Right lobe of liver (tissue), 6 donors: ENCODE results near the gene ARHGEF11. TPM values are rescaled to one million over a fixed set of nuclear protein-coding genes. Genes with fewer than 3 reads are reported as not detected.

Experiments
- ATAC-seq, 4 donors: fragments of 200-7000 bp; cut with Tn5 transposase; one replicate each; pipeline ENCODE4 v1.9.1; 2020; ENCODE audit warnings: mild to moderate bottlenecking in 4 of 4, moderate library complexity in 4 of 4
- DNase-seq, 3 donors: peaks; one replicate each; pipeline ENCODE4 v3.0.0-alpha.2; 2020
- H3K27ac ChIP-seq, 3 donors: fragments of 200-600 bp; one replicate each; pipeline ENCODE4 v1.8.0; 2022
- H3K27me3 ChIP-seq, 2 donors: fragments of 200-600 bp; one replicate each; pipeline ENCODE4 v1.8.0; 2022
- H3K36me3 ChIP-seq, 4 donors: fragments of 200-600 bp; sonication (generic) in 1 of 4; one replicate each; pipeline versions ENCODE4 v1.5.1 to v1.8.0; 2017 to 2022; ENCODE audit warnings: control low read depth in 1 of 4
- H3K4me1 ChIP-seq, 4 donors: fragments of 200-600 bp; sonication (generic) in 1 of 4; one replicate each; pipeline versions ENCODE4 v1.5.1 to v1.8.0; 2017 to 2022; ENCODE audit warnings: control low read depth in 1 of 4
- H3K4me3 ChIP-seq, 3 donors: fragments of 200-600 bp; one replicate each; pipeline ENCODE4 v1.8.0; 2022
- H3K9me3 ChIP-seq, 4 donors: fragments of 200-600 bp; sonication (generic) in 1 of 4; one replicate each; pipeline versions ENCODE4 v1.5.1 to v1.8.0; 2017 to 2022; ENCODE audit warnings: control low read depth in 1 of 4
- POLR2A ChIP-seq: fragments of 450-650 bp; IDR thresholded peaks from one replicate; pipeline ENCODE4 v1.6.1; 2017; ENCODE audit warnings: antibody characterized with exemption, mild to moderate bottlenecking
- WGBS: methylation state at CpG from one replicate; pipeline ENCODE4 v1.1.6; 2018; ENCODE audit warnings: low coverage, low lambda C conversion rate; ENCODE audit not compliant: insufficient coverage; ENCODE audit errors: missing lambda C conversion rate; 5-methylcytosine and 5-hydroxymethylcytosine counted together
- intact Hi-C, 2 donors: fragments of 100-400 bp; cut with DNase I; formaldehyde crosslinking; loops; one replicate each; pipeline versions ENCODE4 v1.11.2 to v1.14.1; 2022
- total RNA-seq, 6 experiments: library from RNA; depleted of rRNA in 2 of 6; stranded (reverse); fragments of >200 nt in 2 of 6; fragmentation: NEBNext Ultra II Directional in 3 of 6; extraction: Animal tissue kit (Norgen Biotek cat#: 25700) in 3 of 6; gene quantifications; one replicate each; pipeline versions ENCODE4 v1.1.0 to v1.2.4, GENCODE V29; 2016 to 2023
- TF ChIP-seq, protein P1 (sequence below), 4 donors: fragments of 200-600 bp in 3 of 4; fragments of 450-650 bp in 1 of 4; IDR thresholded peaks; one replicate each; pipeline versions ENCODE4 v1.5.1 to v1.8.0; 2016 to 2022; ENCODE audit warnings: antibody characterized with exemption in 4 of 4, mild to moderate bottlenecking in 2 of 4
- donor health status: DM: no; HTN: yes; CAD: no.
- donor health status: DM: no; HTN: no; CAD: no.
- donor health status: DM: no; HTN: no; CAD: no.
- donor health status: DM: no; HTN: yes; CAD: no.
- donor health status: DM: no; HTN: yes; CAD: no.

The ARHGEF11 gene
- total RNA-seq, 6 experiments from 2014 or later = 10.5 to 18.7 (median 12.8) TPM

DNA sequence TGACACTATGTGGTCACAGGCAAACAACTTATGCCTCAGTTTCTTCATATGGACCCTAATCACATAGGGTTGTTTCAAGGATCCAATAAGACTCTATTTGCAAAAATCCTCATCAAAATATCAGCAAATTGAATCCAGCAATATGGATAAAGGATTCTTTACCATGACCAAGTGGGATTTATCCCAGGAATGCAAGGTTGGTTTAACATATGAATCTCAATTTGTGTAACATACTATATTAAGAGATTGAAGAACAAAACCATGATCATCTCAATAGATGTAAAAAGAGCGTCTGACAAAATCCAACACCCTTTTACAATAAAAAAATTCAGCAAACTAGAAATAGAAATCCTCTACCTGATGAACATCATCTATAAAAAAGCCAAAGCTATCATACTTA, 23.9 kb downstream of the ARHGEF11 start:
- TF ChIP-seq POLR2A = no peak
- TF ChIP-seq, protein P1, sequence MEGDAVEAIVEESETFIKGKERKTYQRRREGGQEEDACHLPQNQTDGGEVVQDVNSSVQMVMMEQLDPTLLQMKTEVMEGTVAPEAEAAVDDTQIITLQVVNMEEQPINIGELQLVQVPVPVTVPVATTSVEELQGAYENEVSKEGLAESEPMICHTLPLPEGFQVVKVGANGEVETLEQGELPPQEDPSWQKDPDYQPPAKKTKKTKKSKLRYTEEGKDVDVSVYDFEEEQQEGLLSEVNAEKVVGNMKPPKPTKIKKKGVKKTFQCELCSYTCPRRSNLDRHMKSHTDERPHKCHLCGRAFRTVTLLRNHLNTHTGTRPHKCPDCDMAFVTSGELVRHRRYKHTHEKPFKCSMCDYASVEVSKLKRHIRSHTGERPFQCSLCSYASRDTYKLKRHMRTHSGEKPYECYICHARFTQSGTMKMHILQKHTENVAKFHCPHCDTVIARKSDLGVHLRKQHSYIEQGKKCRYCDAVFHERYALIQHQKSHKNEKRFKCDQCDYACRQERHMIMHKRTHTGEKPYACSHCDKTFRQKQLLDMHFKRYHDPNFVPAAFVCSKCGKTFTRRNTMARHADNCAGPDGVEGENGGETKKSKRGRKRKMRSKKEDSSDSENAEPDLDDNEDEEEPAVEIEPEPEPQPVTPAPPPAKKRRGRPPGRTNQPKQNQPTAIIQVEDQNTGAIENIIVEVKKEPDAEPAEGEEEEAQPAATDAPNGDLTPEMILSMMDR (IDR thresholded peaks at IDR 0.05) = no peak
- Histone ChIP-seq H3K4me3 (no peak overlapping the region), H3K4me1 (peaks cover 0 to 3% (median 0%) of the 10 kb centered on the region in 4 donors), H3K27me3 (no peaks in the 10 kb centered on the region), H3K9me3 (peaks cover 0 to 9% (median 4%) of the 10 kb centered on the region in 4 donors), H3K27ac (no peak overlapping the region), H3K36me3 (no peaks in the 10 kb centered on the region)
- intact Hi-C loops = no loop called here
- DNase-seq (no peak), ATAC-seq (no peak)
- WGBS = no CpG with 5 or more reads among the region's 1 CpG

DNA sequence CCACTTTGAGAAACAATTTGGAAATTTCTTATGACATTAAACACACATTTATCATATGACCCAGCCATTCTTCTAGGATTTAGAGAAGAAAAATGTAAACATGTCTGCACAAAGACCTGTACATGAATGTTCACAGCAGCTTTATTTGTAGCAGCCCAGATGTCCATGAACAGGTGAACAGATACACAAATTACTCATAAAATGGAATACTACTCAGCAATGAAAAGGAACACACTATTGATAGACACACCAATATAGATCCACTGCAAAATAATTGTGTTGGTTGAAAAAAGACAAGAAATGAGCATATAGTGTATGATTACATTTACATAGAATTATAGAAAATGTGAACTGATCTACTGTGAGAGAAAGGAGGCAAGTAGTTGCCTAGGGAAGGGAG, 26.1 kb downstream of the ARHGEF11 start:
- Histone ChIP-seq H3K9me3 (peaks cover 0 to 9% (median 4%) of the 10 kb centered on the region in 4 donors), H3K4me3 (no peak overlapping the region), H3K27ac (no peak overlapping the region), H3K36me3 (no peaks in the 10 kb centered on the region), H3K4me1 (no peaks in the 10 kb centered on the region), H3K27me3 (no peaks in the 10 kb centered on the region)
- TF ChIP-seq, protein P1 (IDR thresholded peaks at IDR 0.05) = no peak
- TF ChIP-seq POLR2A = no peak
- ATAC-seq (no peak), DNase-seq (no peak)
- intact Hi-C loops = no loop called here

DNA sequence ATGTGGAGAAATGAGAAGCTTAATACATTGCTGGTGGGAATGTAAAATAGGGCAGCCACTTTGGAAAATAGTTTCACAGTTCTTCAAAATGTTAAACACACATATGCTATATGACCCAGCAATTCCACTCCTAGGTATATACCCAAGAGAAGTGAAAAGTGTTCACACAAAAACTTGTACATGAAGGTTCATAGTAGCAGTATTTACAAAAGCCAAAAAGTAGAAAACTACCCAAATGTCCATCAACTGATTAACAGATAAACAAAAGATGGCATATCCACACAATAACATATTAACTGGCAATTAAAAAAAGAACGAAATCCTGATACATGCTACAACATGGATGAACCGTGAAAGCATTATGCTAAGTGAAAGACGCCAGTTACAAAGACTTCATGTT, 33.7 kb downstream of the ARHGEF11 start:
- H3K27me3 ChIP-seq = no peaks in the 10 kb centered on the region
- H3K36me3 ChIP-seq = no peaks in the 10 kb centered on the region
- intact Hi-C loops = no loop called here
- H3K9me3 ChIP-seq = no peaks in the 10 kb centered on the region
- peaks cover 0 to 4% (median 0%) of the 10 kb centered on the region in 4 donors for H3K4me1 ChIP-seq
- no peak overlapping the region for H3K27ac ChIP-seq
- no peak for DNase-seq
- no peak for ATAC-seq
- H3K4me3 ChIP-seq = no peak overlapping the region
- no peak for TF ChIP-seq POLR2A
- TF ChIP-seq, protein P1 (IDR thresholded peaks at IDR 0.05) = no peak
- 90% methylated on average over 3 of the region's 3 CpGs for WGBS

DNA sequence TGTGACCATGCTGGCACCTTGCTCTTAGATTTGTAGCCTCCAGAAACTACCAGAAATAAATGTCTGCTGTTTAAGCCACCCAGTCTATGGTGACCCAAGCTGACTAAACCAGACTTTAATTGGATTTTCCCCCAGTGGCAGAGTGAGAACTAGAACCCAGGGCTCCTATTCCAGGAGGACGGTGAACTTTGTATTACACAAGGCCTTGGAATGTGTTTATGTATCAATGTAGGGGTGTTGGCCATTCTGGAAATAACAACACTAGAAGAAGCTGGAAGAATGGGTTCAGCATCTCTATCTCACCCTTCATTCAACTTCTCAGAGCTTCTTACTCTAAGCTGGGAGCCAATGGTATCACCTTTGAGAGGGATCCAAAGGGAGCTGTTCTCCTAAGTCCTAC, 37.0 kb downstream of the ARHGEF11 start:
- TF ChIP-seq, protein P1 (IDR thresholded peaks at IDR 0.05) = no peak
- TF ChIP-seq POLR2A = no peak
- intact Hi-C loops = no loop called here
- H3K4me1 ChIP-seq = peaks cover 0 to 4% (median 0%) of the 10 kb centered on the region in 4 donors

DNA sequence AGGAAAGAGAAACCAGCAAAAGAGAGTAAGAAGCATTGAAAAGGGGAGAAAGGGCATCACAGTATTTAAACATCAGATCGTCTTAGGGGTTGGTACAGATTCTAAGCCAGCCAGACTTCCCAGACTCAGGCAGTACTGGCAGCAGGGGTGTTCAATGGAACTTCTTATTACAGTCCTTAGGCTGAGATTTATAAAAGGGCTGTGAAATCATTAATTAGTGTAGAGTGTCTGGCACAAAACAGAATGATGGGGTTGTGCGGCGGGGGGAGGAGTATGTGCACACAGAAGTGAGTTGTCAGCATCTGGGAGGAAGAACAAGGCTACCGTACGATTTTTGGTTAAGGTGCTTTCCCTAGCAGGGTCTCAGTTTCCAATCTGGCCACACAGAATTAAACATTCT, 38.2 kb downstream of the ARHGEF11 start:
- ATAC-seq (no peak), DNase-seq (no peak)
- TF ChIP-seq, protein P1 (IDR thresholded peaks at IDR 0.05) = no peak
- Histone ChIP-seq H3K27ac (no peak overlapping the region), H3K9me3 (no peaks in the 10 kb centered on the region), H3K36me3 (no peaks in the 10 kb centered on the region), H3K27me3 (no peaks in the 10 kb centered on the region), H3K4me3 (no peak overlapping the region), H3K4me1 (peaks cover 0 to 4% (median 0%) of the 10 kb centered on the region in 4 donors)
- 67% methylated on average over 5 of the region's 5 CpGs for WGBS
- intact Hi-C loops = no loop called here

More for the DNA sequence above, 37.0 kb downstream of the ARHGEF11 start:
- Histone ChIP-seq H3K4me3 (no peak overlapping the region), H3K27me3 (no peaks in the 10 kb centered on the region), H3K9me3 (no peaks in the 10 kb centered on the region), H3K36me3 (no peaks in the 10 kb centered on the region), H3K27ac (no peak overlapping the region)
- DNase-seq (no peak), ATAC-seq (no peak)
- 100% methylated on average over 1 of the region's 1 CpG for WGBS
